Measurements from ENCODE around the gene FBXL14. TPM values are rescaled to one million over a fixed set of nuclear protein-coding genes. Genes with fewer than 3 reads are reported as not detected.

The FBXL14 gene
- total and polyA plus RNA-seq, 10 donors: 1.9 to 21.4 (median 18.7) TPM

GRCh38 chr12:1610072-1610643, 15.8 kb upstream of the FBXL14 start:
- H3K27me3 ChIP-seq (replicated peaks in 1 of 7): no peaks in the 10 kb centered on the region
- no peak overlapping the region for H3K4me3 ChIP-seq
- intact Hi-C loops (cut with DNase I; ENCODE audit: low total_unique reads): no loop called here
- 92 to 96% (median 94%) methylated on average over 7 of the region's 7 CpGs for WGBS, 5 donors
- H3K36me3 ChIP-seq: no peaks in the 10 kb centered on the region
- no peak for DNase-seq
- no peak overlapping the region for H3K27ac ChIP-seq
- H3K4me1 ChIP-seq: peaks cover 9 to 48% (median 29%) of the 10 kb centered on the region in 6 donors
- TF ChIP-seq POLR2A (IDR thresholded peaks at IDR 0.05) (no peak), CTCF (IDR thresholded peaks at IDR 0.05 in 8 of 11, conservative IDR thresholded peaks at IDR 0.05 in 3 of 11) (no peak), POLR2AphosphoS5 (IDR thresholded peaks at IDR 0.05) (no peak)
- H3K9me3 ChIP-seq: no peaks in the 10 kb centered on the region

- Histone ChIP-seq H3K4me1 (peaks cover 9 to 48% (median 31%) of the 10 kb centered on the region in 6 donors), H3K4me3 (no peak overlapping the region), H3K27ac (peak overlapping the region in 6 of 8 donors; percentile 8 to 79 (median 52)), H3K27me3 (replicated peaks in 1 of 7) (no peaks in the 10 kb centered on the region), H3K36me3 (no peaks in the 10 kb centered on the region), H3K9me3 (no peaks in the 10 kb centered on the region)
- WGBS, 5 donors: 23 to 39% (median 31%) methylated on average over 5 of the region's 5 CpGs
- intact Hi-C loops (cut with DNase I; ENCODE audit: low total_unique reads): no loop called here
- TF ChIP-seq CTCF (IDR thresholded peaks at IDR 0.05 in 8 of 11, conservative IDR thresholded peaks at IDR 0.05 in 3 of 11) (no peak), POLR2AphosphoS5 (IDR thresholded peaks at IDR 0.05) (no peak), POLR2A (IDR thresholded peaks at IDR 0.05) (no peak)
- no peak for DNase-seq
These were observed 14.3 kb upstream of the FBXL14 start for GRCh38 chr12:1608713-1609119.

- intact Hi-C loops (cut with DNase I; ENCODE audit: low total_unique reads): no loop called here
- 72 to 90% (median 83%) methylated on average over 3 of the region's 3 CpGs for WGBS, 5 donors
These were observed 13.7 kb upstream of the FBXL14 start for GRCh38 chr12:1607940-1608712.

More at GRCh38 chr12:1607940-1608712, 13.7 kb upstream of the FBXL14 start:
- H3K4me3 ChIP-seq: no peak overlapping the region
- H3K36me3 ChIP-seq: no peaks in the 10 kb centered on the region
- peaks cover 9 to 48% (median 31%) of the 10 kb centered on the region in 6 donors for H3K4me1 ChIP-seq
- TF ChIP-seq POLR2A (IDR thresholded peaks at IDR 0.05) (no peak), CTCF (IDR thresholded peaks at IDR 0.05 in 8 of 11, conservative IDR thresholded peaks at IDR 0.05 in 3 of 11) (no peak), POLR2AphosphoS5 (IDR thresholded peaks at IDR 0.05) (no peak)
- DNase-seq: no peak
- no peaks in the 10 kb centered on the region for H3K9me3 ChIP-seq
- H3K27ac ChIP-seq: peak overlapping the region in 5 of 8 donors; percentile 8 to 79 (median 62)
- H3K27me3 ChIP-seq (replicated peaks in 1 of 7): no peaks in the 10 kb centered on the region
